HG02884 (cell line): ENCODE measurements around the gene CACNA2D4.
"Not testable (repeated sequence)": the region's sequence is repeated elsewhere in the genome, so short reads cannot be mapped to it uniquely, and the experiment has no call there.

Experiments used
- ATAC-seq: cut with Tn5 transposase; IDR thresholded peaks from one replicate; pipeline ENCODE4 v1.9.1; 2021; ENCODE audit warnings: mild to moderate bottlenecking, moderate library complexity; ENCODE audit not compliant: unreplicated experiment

The CACNA2D4 gene

GRCh38 chr12:1918081-1918883 lies at the start of gene CACNA2D4:
TSS of gene CACNA2D4 (minus strand) at chr12:1918652. CDS start at chr12:1918473, 179 bp downstream.
- no peak for ATAC-seq

DNA sequence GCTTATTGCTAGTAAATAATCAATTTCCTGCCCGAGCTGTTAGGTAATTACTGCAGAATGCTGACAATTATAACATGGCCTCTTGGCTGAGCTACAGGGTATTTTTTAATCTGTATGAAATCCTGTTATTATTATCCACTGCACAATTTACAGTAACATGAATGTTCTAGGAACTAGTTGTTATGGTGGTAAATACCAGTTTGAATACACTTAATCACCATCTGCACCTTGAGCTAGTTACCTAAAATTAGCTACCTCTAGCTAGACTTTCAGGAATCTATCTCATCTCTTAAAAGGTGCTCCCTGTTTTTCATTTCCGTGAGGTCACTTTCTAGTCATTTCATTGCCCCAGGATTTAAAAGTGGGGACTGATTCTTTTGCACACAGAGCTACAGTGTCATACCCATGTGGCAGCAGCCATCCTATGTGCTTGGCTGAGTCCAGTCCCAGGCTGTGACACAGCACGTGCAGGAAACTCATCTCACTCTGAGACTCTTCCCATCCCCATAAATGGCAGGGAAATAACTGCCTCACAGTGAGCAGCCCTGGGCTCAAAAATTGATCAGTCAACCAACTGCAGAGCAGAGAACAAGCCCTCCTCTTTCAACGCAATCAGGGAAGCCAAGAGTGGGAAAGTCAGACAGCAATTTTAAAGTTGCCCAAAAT lies 48.2 kb upstream of the CACNA2D4 start:
- ATAC-seq = no peak

DNA sequence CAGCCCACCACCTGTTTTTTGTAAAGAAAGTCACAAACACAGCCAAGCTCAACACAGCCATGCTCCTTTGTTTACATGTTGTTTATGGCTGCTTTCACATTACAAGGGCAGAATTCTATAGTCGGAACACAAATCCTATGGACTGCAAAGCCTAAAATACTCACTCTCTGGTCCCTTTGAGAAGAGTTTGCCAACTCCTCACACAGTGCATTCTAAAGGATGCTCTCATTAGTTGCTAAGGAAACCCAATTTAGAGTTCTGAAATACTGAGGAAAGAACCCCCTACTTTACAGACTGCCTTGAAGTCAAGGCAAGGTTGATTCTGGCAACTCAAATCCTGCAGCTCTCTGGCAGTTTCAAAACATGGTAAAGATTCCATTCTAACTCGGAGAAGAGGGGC lies 47.5 kb upstream of the CACNA2D4 start:
- no peak for ATAC-seq

GRCh38 chr12:1962051-1963020 lies 43.9 kb upstream of the CACNA2D4 start:
- ATAC-seq = no peak

- no peak for ATAC-seq
These were observed 38.3 kb upstream of the CACNA2D4 start for GRCh38 chr12:1956716-1957115.

DNA sequence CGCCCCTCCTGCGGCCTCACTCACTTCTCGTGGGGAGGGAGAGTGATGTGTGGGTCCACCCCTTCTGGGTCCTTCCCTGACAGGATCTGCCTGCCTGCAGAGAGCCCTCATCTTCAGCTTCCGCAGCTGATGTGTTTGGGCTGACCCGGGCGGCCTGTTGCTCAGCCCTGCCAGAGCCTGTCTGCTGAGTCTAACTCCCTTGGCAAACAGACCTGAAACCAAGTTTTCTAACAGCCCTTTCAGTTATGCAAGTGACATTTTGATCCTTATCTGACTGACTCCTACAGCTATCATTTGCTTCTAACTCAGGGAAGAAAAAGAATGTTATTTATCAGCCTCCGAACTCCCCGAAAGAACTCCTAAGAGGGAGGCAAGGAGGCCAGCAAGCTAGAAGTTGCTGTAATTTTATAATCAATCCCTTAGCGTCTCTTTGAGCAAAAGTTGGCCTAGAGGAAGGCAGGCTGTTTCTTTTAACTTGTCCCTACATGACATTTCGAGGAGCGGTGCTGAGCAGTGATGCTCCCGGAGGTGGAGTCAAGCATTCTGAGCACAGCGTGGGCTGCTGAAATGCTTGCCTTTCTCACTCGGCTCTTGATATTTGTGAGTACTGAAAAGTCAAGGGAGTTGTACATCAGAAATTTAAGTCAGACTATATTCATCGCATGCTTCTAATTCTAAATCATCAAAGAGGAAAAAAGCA lies 31.5 kb upstream of the CACNA2D4 start:
- no peak for ATAC-seq

GRCh38 chr12:1948883-1949282 lies 30.4 kb upstream of the CACNA2D4 start:
- ATAC-seq = no peak

GRCh38 chr12:1947081-1947480 lies 28.6 kb upstream of the CACNA2D4 start:
- ATAC-seq = no peak

- no peak for ATAC-seq
These were observed 27.8 kb upstream of the CACNA2D4 start for GRCh38 chr12:1946296-1946695.

DNA sequence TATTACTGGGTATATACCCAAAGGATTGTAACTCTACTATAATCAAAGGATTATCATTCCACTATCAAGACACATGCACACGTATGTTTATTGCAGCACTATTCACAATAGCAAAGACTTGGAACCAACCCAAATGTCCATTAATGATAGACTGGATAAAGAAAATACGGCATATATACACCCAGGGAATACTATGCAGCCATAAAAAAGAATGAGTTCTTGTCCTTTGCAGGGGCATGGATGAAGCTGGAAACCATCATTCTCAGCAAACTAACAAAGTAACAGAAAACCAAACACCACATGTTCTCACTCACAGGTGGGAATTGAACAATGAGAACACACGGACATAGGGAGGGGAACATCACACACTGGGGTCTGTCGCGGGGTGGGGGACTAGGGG lies 27.1 kb upstream of the CACNA2D4 start:
- not testable (repeated sequence) for ATAC-seq

- no peak for ATAC-seq
These were observed 21.6 kb upstream of the CACNA2D4 start for GRCh38 chr12:1939801-1940607.

- ATAC-seq = no peak
These were observed 20.9 kb upstream of the CACNA2D4 start for GRCh38 chr12:1939331-1939730.

GRCh38 chr12:1937481-1938224 lies 19.2 kb upstream of the CACNA2D4 start:
- ATAC-seq = no peak

- ATAC-seq = no peak
These were observed 18.2 kb upstream of the CACNA2D4 start for GRCh38 chr12:1936406-1937320.

DNA sequence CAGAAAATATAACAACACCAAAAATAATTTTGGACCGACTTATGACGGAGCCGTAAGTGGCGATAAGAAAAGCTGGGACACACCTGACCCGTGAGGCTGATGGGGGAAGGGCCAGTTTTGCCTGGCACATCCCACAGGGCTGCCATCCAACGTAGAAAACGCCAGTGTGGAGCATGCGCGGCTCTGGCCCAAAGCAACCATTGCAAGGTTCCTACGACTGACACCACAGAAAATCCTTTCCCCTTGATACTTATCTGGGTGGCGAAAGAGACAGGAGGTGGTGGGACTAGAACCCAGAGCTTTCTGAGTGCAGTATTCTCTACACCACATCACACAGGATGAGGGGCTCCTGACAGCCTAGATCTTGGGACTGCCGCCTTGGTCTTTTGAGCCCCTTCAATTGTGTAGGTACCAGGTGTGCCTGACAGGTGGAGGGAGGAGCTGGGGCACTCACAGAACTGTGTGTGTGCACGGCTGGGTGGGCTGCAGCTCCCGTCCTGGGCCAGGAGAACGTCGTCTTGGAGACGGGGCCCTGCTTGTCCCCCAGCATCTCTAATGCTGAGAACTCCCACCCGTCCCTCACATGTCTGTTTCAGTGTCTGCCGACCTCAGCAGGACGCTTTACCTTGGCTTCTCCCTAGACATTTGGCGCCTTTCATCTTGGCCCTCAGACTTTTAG lies 17.4 kb upstream of the CACNA2D4 start:
- ATAC-seq = no peak

DNA sequence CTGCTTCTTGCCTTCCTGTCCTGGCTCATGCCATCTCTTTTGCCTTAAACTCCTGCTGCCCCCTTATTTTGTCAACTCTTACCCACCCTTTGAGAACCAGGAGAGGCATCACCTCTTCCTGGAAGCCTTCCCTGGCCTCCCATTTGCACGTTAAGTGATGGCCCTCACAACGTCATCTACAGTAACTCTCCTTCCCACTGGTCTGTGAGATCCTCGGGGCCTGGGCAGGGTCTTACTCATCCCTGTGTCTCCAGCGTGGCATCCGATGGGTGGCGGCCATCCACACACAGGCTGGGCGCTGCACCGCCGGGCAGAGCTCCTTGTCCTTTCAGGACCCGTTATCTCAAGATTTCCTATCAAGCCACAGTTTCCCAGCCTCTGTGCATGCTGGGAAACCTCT lies 16.8 kb upstream of the CACNA2D4 start:
- no peak for ATAC-seq

GRCh38 chr12:1934831-1935230 lies 16.4 kb upstream of the CACNA2D4 start:
- no peak for ATAC-seq
